ENCODE results near the gene TSPAN14.

The TSPAN14 gene

GRCh38 chr10:80579849-80580637 is 125.9 kb downstream of the TSPAN14 start:
- Histone ChIP-seq H3K27ac (no peak overlapping the region), H3K9ac (ENCODE audit: insufficient read length) (no peak overlapping the region), H3K36me3 (ENCODE audit: insufficient read depth, low read length) (no peaks in the 10 kb centered on the region), H3K9me3 (ENCODE audit: low read depth, low read length) (no peaks in the 10 kb centered on the region), H3K4me3 (peak overlapping the region; percentile 62)
- no peak for DNase-seq (ENCODE audit: low read depth, low spot score)
- TF ChIP-seq EZH2 (IDR thresholded peaks at IDR 0.05) (no peak), FOXP2 (optimal IDR thresholded peaks at IDR 0.05; ENCODE audit: control extremely low read depth, extremely low read length, insufficient read depth) (no peak), POLR2AphosphoS5 (IDR thresholded peaks at IDR 0.05; ENCODE audit: borderline replicate concordance, low read depth, low read length) (no peak)

GRCh38 chr10:80580638-80581468 is 126.7 kb downstream of the TSPAN14 start:
- no peak overlapping the region for H3K4me3 ChIP-seq
- TF ChIP-seq POLR2AphosphoS5 (IDR thresholded peaks at IDR 0.05; ENCODE audit: borderline replicate concordance, low read depth, low read length) (no peak), EZH2 (IDR thresholded peaks at IDR 0.05) (no peak), FOXP2 (optimal IDR thresholded peaks at IDR 0.05; ENCODE audit: control extremely low read depth, extremely low read length, insufficient read depth) (no peak)
- H3K36me3 ChIP-seq (ENCODE audit: insufficient read depth, low read length), result no peaks in the 10 kb centered on the region
- DNase-seq (ENCODE audit: low read depth, low spot score), result no peak
- H3K27ac ChIP-seq, result no peak overlapping the region
- no peaks in the 10 kb centered on the region for H3K9me3 ChIP-seq (ENCODE audit: low read depth, low read length)
- no peak overlapping the region for H3K9ac ChIP-seq (ENCODE audit: insufficient read length)

GRCh38 chr10:80581469-80581835 is 127.3 kb downstream of the TSPAN14 start:
- no peaks in the 10 kb centered on the region for H3K9me3 ChIP-seq (ENCODE audit: low read depth, low read length)
- TF ChIP-seq EZH2 (IDR thresholded peaks at IDR 0.05), result no peak
- TF ChIP-seq FOXP2 (optimal IDR thresholded peaks at IDR 0.05; ENCODE audit: control extremely low read depth, extremely low read length, insufficient read depth), result no peak
- TF ChIP-seq POLR2AphosphoS5 (IDR thresholded peaks at IDR 0.05; ENCODE audit: borderline replicate concordance, low read depth, low read length), result no peak
- H3K9ac ChIP-seq (ENCODE audit: insufficient read length), result no peak overlapping the region
- no peak for DNase-seq (ENCODE audit: low read depth, low spot score)
- no peak overlapping the region for H3K27ac ChIP-seq
- no peak overlapping the region for H3K4me3 ChIP-seq
- H3K36me3 ChIP-seq (ENCODE audit: insufficient read depth, low read length), result no peaks in the 10 kb centered on the region

DNA sequence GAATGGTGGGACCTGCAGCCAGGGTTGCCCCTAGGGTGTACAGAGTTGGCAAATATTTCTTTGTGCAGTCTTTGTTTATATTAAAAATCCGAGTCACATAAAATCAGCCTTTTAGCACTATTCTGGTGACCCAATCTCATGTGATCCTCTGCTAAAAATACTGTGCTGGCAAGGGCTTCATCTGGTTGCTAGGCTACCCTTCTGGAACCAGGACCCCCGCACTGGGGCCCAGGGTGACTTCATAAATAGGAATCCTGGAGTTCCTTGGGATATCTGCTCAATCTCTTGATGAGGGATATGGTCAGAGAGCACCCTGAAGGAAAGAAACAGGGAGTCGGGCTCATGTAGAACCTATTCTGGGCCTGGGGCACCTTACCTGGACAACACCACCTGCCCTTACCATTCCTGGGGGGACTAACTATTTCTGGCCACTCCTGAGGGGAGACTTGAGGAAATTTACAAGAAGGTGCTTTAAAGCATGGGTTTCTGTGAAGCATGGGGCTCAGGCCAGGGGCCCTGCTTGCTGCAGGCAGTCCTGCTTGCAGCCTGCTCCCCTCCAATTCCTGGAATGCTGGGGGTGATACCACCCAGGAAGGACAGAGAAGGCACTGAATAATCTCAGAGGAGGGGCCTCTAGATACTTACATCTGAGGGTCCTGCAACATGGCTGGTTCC is 128.3 kb downstream of the TSPAN14 start:
- DNase-seq (ENCODE audit: low read depth, low spot score), result no peak
- no peaks in the 10 kb centered on the region for H3K9me3 ChIP-seq (ENCODE audit: low read depth, low read length)
- H3K9ac ChIP-seq (ENCODE audit: insufficient read length), result no peak overlapping the region
- TF ChIP-seq POLR2AphosphoS5 (IDR thresholded peaks at IDR 0.05; ENCODE audit: borderline replicate concordance, low read depth, low read length), result no peak
- no peak for TF ChIP-seq FOXP2 (optimal IDR thresholded peaks at IDR 0.05; ENCODE audit: control extremely low read depth, extremely low read length, insufficient read depth)
- TF ChIP-seq EZH2 (IDR thresholded peaks at IDR 0.05), result no peak
- no peaks in the 10 kb centered on the region for H3K36me3 ChIP-seq (ENCODE audit: insufficient read depth, low read length)
- H3K4me3 ChIP-seq, result no peak overlapping the region
- no peak overlapping the region for H3K27ac ChIP-seq

All from SK-N-MC (cell line).